HG03280 (cell line): Measurements from ENCODE around the gene MOB3A.
"Not testable (repeated sequence)": the region's sequence is repeated elsewhere in the genome, so short reads cannot be mapped to it uniquely, and the experiment has no call there.

Experiments used
- ATAC-seq: cut with Tn5 transposase; IDR thresholded peaks from one replicate; pipeline ENCODE4 v1.9.1; 2021; ENCODE audit warnings: mild to moderate bottlenecking, moderate library complexity; ENCODE audit not compliant: unreplicated experiment

The MOB3A gene

GRCh38 chr19:2109046-2109864, 13.1 kb upstream of the MOB3A start:
- ATAC-seq: no peak

- ATAC-seq: no peak
Observed at GRCh38 chr19:2108251-2109016, 12.3 kb upstream of the MOB3A start.

GRCh38 chr19:2103045-2103707, 7.0 kb upstream of the MOB3A start:
- no peak for ATAC-seq

DNA sequence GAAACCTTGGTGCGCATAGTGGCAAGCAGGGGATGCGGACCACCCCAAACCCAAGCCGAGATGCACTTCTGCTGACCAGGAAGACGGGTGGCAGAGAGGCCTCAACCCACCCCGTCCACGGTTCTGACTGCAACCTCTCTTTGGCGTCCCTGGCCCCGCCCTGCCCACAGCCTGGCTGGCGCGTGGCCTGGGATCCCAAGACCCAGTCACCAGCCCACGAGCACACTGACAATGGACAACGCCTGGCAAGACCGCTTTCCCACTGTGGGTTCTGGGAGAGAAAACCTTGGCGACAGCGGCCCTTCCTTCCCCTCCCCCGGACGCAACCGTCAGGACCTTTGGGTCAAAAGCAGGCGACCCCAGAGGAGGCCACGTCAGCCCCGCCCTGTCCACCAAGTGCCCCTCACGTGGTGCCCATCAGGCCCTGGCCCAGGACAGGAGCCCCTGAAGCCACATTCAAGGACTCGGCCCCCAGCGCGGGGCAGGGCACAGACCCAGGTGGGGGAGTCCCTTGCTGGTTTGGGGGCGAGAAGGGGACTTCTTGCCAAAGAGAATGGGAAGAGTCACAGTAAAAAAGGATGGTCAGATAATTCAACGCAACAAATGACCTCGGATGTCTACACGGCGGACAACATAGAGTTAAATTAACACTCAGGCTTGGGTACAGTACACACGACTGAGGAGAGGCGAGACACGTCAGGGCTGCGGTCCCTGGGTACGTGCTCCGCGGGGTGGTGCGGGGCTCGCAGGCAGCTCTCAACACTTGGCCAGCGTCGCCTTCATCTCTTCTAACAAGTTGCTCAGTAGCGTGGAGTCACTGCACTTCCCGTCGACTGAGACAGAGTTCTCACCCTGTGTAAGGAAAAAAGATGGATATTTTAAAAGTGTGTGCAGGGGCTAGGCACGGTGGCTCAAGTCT, 5.5 kb upstream of the MOB3A start:
- no peak for ATAC-seq

- ATAC-seq: no peak
Observed at GRCh38 chr19:2100719-2101061, 4.6 kb upstream of the MOB3A start.

GRCh38 chr19:2099937-2100718, 4.0 kb upstream of the MOB3A start:
- no peak for ATAC-seq

DNA sequence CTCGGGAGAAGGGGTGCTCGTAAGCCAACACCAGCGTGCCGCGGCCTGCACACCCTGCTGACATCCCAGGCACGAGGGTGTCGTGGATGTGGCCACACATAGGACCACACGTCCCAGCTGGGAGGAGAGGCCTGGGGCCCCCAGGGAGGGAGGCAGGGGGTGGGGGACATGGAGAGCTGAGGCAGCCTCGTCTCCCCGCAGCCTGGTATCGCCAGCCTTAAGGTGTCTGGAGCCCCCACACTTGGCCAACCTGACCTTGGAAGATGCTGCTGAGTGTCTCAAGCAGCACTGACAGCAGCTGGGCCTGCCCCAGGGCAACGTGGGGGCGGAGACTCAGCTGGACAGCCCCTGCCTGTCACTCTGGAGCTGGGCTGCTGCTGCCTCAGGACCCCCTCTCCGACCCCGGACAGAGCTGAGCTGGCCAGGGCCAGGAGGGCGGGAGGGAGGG, 3.0 kb upstream of the MOB3A start:
- no peak for ATAC-seq

DNA sequence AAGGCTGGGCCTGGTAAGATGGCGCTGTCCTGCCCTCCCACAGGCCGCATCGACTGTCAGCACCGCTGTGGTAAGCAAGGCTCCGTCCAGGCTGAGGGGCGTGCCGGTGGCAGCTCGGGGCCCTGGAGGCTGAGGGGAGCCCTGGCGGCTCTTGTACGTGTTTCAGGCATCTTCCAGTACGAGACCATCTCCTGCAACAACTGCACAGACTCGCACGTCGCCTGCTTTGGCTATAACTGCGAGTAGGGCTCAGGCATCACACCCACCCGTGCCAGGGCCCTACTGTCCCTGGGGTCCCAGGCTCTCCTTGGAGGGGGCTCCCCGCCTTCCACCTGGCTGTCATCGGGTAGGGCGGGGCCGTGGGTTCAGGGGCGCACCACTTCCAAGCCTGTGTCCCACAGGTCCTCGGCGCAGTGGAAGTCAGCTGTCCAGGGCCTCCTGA, 1.8 kb upstream of the MOB3A start:
- no peak for ATAC-seq

- no peak for ATAC-seq
Observed at GRCh38 chr19:2097203-2097885, 1.2 kb upstream of the MOB3A start.

GRCh38 chr19:2096480-2097202, 515 bp upstream of the MOB3A start, which contains the start of gene IZUMO4:
TSS of gene IZUMO4 (plus strand) at chr19:2096915. CDS start at chr19:2096946, 31 bp downstream.
- ATAC-seq: peak; percentile 68

GRCh38 chr19:2091926-2092525, 4.1 kb downstream of the MOB3A start:
- not testable (repeated sequence) for ATAC-seq

DNA sequence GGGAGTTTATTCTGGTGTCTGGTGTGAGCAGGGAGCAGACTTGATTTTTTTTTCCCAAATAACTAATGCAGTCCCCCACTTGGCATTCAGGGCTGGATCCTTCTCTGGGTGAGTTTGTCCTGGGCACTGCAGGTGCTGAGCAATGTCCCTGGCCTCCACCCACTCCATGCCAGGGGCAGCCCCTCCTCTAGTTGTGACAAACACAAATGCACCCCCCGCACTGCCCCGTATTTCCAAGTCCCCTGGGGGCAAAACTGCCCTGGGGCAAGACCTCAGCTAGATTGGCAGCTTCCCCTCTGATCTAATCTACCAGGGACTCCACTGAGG, 6.4 kb downstream of the MOB3A start:
- ATAC-seq: no peak

DNA sequence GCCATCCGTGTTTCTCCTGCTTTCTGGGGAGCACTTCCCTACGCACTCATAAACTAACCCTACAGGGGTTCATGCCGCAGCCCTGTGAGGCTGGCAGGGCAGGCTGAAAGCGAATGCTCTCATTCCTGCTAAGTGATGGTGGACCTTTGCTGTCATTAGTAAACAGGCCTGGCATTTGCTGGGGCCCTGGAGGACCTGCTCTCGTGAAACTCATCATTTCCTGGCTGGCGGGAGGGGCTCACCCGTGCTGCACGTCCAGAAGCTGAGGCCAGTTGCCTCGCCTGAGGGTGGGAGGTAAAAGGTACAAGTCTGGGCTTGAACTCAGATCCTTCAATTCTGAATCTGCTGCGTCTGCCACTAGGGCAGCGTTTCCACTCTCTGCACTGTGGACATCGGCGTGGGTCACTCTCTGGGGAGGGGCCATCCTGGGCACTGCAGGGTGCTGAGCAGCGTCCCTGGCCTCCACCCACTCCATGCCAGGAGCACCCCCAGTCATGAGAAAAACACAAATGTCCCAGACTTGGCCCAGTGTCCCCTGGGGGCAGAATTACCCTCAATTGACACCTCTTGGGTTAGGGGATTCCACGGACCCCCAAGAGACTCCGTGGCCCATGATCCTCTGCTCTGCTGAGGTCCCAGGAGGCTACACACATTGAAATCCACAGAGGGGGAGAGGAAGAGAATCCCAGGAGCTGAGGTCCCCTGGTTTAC, 7.0 kb downstream of the MOB3A start:
- no peak for ATAC-seq

DNA sequence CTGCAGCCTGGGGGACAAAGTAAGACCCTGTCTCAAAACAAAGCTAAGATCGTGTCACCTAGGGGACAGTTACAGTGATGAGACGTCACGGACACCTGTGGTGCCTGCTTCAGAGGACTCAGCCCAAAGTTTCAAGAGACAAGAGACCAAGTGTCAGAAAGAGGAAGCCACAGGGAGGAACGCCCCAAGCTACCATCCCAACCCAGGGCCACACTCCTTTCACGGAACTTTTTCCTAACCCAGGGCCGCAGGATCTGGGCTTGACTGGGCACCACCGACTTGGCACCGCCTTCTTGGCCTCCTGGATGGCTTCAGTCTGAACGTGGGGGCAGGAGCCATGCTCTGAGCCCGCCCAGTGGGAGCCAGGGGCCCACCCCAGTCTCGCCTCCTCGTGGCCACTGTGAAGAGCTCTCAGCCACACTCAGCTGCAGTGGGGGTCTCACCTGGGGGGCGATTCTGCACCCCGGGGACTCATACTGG, 8.5 kb downstream of the MOB3A start:
- ATAC-seq: peak; percentile 28

DNA sequence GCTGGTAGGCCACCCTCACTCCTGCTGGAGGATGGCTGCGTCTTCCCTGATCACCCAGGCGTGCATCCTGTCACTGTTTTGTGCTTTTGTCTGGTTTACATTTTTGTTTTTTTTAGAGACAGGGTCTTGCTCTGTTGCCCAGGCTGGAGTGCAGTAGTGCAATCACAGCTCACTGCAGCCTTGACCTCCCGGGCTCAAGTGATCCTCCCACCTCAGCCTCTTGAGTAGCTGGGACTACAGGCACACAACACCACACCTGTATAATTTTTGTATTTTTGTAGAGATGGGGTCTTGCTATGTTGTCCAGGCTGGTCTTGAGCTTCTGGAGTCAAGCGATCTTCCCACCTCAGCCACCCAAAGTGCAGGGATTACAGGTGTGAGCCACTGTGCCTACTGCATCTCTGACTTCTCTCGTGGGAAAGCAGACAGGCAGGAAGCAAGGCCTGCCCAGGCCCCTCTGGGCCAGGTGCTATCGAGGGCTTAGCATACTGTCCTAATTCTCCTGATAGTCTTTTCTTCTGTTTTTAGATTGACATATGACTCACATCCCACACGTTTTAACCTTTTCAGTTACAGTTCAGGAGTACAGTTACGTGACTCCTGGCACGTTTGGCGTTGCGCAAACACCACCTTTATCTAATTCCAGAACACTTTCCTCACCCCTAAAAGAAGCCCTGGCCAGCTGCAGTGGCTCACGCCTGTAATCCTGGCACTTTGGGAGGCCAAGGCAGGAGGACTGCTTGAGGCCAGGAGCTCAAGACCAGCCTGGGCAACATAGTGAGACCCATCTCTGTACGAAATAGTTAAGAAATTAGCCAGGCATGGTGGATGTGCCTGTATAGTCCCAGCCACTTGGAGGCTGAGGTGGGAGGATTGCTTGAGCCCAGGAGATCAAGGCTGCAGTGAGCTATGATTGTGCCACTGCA, 9.2 kb downstream of the MOB3A start:
- ATAC-seq: peak; percentile 22

GRCh38 chr19:2084993-2085720, 11.0 kb downstream of the MOB3A start:
- ATAC-seq: peak; percentile 39
